GM13977 (cell line): ENCODE data around the gene TMEM94.

Experiments used
- DNase-seq: peaks from one replicate; pipeline ENCODE4 v3.0.0; 2012; ENCODE audit warnings: low spot score
- in situ Hi-C: fragments of 300-500 bp; cut with MboI; formaldehyde crosslinking; loops from one replicate; pipeline ENCODE4 v1.12.0; 2022; ENCODE audit warnings: low sequenced_read_pairs, low pct_unique_long_range_greater_than_20kb, mixed read lengths, inconsistent platforms; ENCODE audit not compliant: unreplicated experiment
- TF ChIP-seq, protein P1 (sequence below): IDR thresholded peaks from 2 replicates; pipeline ENCODE4 v1.5.1; 2012; ENCODE audit warnings: mild to moderate bottlenecking, control low read depth; ENCODE audit not compliant: insufficient read depth; ENCODE audit errors: extremely low read depth, missing control alignments

TMEM94 gene

DNA sequence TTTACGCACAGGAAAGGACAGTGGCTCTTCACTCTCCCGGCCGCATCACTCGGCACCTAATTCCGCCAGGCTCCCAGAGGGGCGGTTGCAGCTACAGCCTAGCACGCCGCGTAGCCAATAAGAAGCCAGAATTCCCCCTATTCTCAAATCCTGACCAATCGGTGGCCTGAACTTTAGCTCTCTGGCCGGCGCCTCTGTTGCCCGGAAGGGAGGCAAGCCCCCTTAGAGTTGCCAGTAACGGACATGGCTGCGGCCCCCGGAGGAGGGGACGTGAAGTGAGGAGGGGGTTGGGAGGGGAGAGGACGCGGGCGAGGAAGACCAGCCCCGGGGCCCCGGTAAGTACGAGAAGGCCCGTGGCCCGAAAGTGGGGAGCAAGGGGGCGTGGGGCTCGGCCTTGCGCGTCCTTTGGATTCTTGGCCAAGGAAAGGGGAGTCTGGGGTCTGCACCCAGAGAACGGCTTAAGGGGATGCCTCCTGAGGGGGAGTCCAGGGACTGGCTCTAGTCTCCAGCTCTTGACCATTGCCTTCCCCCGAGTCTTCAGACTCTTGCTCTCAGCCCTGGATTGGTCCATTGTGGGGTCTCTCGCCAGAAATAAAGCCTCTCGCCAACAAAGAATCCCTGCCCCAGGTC lies at the start of gene TMEM94:
Gene TMEM94 (plus strand): TSS at position 219 of the 630 bp plus-strand sequence. CDS start 15,271 bp downstream, outside the sequence.
- TF ChIP-seq, protein P1, sequence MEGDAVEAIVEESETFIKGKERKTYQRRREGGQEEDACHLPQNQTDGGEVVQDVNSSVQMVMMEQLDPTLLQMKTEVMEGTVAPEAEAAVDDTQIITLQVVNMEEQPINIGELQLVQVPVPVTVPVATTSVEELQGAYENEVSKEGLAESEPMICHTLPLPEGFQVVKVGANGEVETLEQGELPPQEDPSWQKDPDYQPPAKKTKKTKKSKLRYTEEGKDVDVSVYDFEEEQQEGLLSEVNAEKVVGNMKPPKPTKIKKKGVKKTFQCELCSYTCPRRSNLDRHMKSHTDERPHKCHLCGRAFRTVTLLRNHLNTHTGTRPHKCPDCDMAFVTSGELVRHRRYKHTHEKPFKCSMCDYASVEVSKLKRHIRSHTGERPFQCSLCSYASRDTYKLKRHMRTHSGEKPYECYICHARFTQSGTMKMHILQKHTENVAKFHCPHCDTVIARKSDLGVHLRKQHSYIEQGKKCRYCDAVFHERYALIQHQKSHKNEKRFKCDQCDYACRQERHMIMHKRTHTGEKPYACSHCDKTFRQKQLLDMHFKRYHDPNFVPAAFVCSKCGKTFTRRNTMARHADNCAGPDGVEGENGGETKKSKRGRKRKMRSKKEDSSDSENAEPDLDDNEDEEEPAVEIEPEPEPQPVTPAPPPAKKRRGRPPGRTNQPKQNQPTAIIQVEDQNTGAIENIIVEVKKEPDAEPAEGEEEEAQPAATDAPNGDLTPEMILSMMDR = no peak
- in situ Hi-C loops = no loop called here
- DNase-seq = peak; percentile 95

DNA sequence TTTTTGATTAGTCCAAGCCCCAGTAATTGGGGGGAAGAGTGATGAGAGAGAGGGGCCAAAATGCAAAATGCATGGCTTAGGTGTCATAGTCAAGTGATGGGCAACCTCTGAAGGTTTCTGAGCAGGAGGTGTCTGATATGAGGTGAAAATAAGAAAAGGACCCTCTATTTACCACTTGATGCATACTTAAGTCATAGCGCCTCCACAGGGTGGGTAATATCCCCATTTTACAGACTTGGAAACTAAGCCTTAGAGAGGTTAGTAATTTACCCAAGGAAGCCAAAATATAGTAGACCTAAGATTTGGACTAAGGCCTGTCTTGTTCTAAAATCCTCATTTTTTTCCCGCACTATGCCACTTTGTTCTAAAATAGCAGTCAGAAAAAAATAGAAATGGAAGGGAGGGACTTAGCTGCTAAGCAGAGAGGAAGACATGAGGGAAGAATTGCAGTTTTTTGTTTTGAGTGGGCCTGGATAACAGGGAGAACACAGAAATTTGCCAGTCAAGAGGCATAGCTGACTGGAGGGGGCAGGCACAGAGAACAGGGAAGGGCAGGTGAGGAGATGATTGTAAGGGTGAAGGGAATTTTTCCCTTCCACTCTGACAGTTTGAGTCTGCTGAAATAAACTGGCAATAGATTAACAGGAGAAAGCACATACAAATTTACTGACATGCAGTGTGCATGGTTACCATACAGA lies 48.6 kb upstream of the TMEM94 start:
- in situ Hi-C loops = no loop called here
- no peak for DNase-seq
- TF ChIP-seq, protein P1 = no peak

DNA sequence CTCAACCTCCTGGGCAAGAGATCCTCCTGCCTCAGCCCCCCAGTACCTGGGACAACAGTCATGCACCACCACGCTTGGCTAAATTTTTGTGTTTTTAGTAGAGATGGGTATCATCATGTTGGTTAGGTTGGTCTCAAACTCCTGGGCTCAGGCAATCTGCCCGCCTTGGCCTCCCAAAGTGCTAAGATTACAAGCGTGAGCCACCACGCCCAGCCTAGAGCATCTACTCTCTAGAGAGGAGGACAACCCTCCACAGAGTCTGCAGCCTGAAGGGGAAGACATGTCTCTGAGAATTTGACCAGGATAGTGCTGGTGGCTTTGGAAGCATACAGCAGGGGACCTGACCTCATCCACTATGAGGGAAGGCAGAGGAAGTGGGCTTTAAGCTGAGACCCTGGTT lies 46.3 kb upstream of the TMEM94 start:
- TF ChIP-seq, protein P1 = no peak
- no peak for DNase-seq
- in situ Hi-C loops = loop anchor here (10.0 kb wide), 1 partner anchor 135 kb away; the partner anchor contains the start of gene MIF4GD

DNA sequence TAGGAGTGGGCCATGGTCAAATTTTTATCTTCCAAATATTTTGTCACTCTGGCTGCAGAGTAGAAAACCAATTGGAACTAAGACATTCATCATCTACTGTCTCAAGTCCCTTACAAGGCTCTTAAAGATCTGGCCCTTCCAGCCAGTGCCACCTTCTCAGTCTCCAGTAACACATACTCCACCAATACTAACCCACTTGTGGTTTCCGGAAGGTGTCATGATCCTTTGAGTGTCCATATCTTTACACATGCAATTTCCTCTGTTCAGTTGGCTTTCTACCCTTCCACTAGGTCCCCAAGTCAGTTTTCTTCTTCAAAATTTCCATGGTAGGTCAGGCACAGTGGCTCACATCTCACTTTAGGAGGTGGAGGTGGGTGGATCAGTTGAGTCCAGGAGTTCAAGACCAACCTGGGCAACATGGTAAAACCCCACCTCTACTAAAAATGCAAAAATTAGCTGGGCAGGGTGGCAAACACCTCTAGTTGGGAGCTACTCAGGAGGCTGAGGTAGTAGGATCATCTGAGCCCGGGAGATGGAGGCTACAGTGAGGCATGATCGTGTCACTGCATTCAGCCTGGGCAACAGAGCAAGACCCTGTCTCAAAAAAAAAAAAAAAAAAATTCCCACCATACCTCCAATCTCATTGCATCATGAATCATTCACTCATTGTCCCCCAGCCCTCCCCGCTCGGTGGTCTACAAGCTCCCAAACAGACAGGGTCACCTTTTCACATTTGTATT lies 44.9 kb upstream of the TMEM94 start:
- DNase-seq = no peak
- TF ChIP-seq, protein P1 = no peak
- in situ Hi-C loops = loop anchor here (10.0 kb wide), 1 partner anchor 137 kb away; the partner anchor contains the start of gene MIF4GD

DNA sequence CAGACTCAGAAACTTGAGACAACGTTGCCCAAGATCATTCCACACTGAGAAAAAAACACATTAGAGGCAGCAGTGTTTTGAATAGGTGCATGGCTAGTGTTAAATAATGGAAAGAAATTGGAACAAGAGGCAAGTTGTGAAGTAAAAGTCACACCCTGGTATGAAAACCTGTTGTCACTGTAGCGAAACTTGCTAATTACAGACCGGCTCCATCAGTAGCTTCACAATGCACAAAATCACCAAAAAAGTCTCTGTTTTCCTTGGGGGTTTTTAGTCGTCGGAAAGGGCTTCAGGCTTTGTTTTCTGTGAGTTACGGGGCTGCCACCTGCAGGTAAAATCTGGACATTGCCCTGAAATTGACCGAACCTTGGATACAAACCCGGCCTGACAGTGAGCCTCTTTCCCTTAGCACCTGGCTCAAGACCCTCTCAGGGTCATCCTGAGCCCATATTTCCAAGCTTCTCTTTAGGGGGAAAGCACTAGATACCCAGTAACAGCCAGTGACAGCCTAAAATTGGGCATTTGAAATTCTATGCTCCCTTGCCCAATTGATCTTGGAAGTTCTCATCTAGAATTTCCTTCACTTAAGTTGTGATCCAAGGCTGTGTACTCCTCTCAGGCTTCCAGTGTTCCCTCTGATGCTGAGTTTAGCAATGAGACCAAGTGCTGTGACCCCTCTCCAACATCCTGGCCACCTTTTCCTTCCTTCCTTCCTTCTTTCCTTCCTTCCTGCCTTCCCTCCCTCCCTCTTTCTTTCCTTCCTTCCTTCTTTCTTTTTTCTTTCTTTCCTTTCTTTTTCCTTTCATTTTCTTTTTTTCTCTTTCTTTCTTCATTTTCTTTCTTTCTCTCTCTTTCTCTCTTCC lies 43.7 kb upstream of the TMEM94 start:
- TF ChIP-seq, protein P1 = peak; percentile 81
- peak; percentile 76 for DNase-seq
- in situ Hi-C loops = loop anchor here (10.0 kb wide), 1 partner anchor 138 kb away; the partner anchor contains the start of gene MIF4GD
